ENCODE data around the gene ZNF205. TPM values are rescaled to one million over a fixed set of nuclear protein-coding genes. Genes with fewer than 3 reads are reported as not detected.
A peak's percentile ranks its signal among the peaks of the same experiment; 100 is the strongest.

The ZNF205 gene
- total and polyA plus RNA-seq, 2 of the 13 experiments (the other 11 are each of a cell fraction or from before 2014, with no cell fraction given), result 5.8 to 10.2 TPM

GRCh38 chr16:3152277-3152990, 40.0 kb downstream of the ZNF205 start (continued):
- TF ChIP-seq MED13 (CRISPR knock-in tag; IDR thresholded peaks at IDR 0.05) (no peak), ZNF253 (CRISPR knock-in tag; IDR thresholded peaks at IDR 0.05; ENCODE audit: borderline replicate concordance) (no peak), HOXA7 (CRISPR knock-in tag; IDR thresholded peaks at IDR 0.05) (no peak), ZNF251 (CRISPR knock-in tag; IDR thresholded peaks at IDR 0.05) (no peak), HDAC6 (IDR thresholded peaks at IDR 0.05; ENCODE audit: low read depth, low read length) (no peak), GATAD1 (CRISPR knock-in tag; IDR thresholded peaks at IDR 0.05) (no peak; the same call in 1 of the 2 replicates), ZNF777 (CRISPR knock-in tag; IDR thresholded peaks at IDR 0.05) (peak; percentile 27; the same call in 1 of the 2 replicates), NFKBIZ (CRISPR knock-in tag; IDR thresholded peaks at IDR 0.05) (no peak), CBFB (CRISPR knock-in tag; IDR thresholded peaks at IDR 0.05) (peak; percentile 12; the same call in 1 of the 2 replicates), ZNF619 (CRISPR knock-in tag; IDR thresholded peaks at IDR 0.05) (peak; percentile 51; the same call in 1 of the 2 replicates), ZNF605 (CRISPR knock-in tag; IDR thresholded peaks at IDR 0.05) (peak; percentile 85), AGO2 (optimal IDR thresholded peaks at IDR 0.05; ENCODE audit: low read depth, low read length) (no peak), BRF2 (CRISPR knock-in tag; IDR thresholded peaks at IDR 0.05) (0 out of 2 replicates have a peak, but pooled peaks have one; percentile 8), ZNF337 (CRISPR knock-in tag; IDR thresholded peaks at IDR 0.05; ENCODE audit: borderline replicate concordance, low read depth) (no peak), JDP2 (CRISPR knock-in tag; IDR thresholded peaks at IDR 0.05; ENCODE audit: borderline replicate concordance) (no peak; the same call in 1 of the 2 replicates), ZNF205 (CRISPR knock-in tag; IDR thresholded peaks at IDR 0.05) (peak; percentile 72; the same call in 1 of the 2 replicates), MXD4 (CRISPR knock-in tag; IDR thresholded peaks at IDR 0.05) (0 out of 2 replicates have a peak, but pooled peaks have one; percentile 59), ZNF501 (CRISPR knock-in tag; IDR thresholded peaks at IDR 0.05) (peak; percentile 94), ZNF12 (CRISPR knock-in tag; IDR thresholded peaks at IDR 0.05) (no peak), HDAC2 (CRISPR knock-in tag; IDR thresholded peaks at IDR 0.05) (peak; percentile 61), SMYD3 (CRISPR knock-in tag; IDR thresholded peaks at IDR 0.05) (no peak), TCF12 (IDR thresholded peaks at IDR 0.05) (no peak), TCF12 (CRISPR knock-in tag; IDR thresholded peaks at IDR 0.05) (0 out of 2 replicates have a peak, but pooled peaks have one; percentile 50), FOXC1 (CRISPR knock-in tag; IDR thresholded peaks at IDR 0.05; ENCODE audit: borderline replicate concordance) (peak; percentile 81; the same call in 1 of the 2 replicates), ARNTL (CRISPR knock-in tag; IDR thresholded peaks at IDR 0.05) (peak; percentile 42; the same call in 1 of the 2 replicates), RFXANK (CRISPR knock-in tag; IDR thresholded peaks at IDR 0.05) (no peak), HBP1 (CRISPR knock-in tag; IDR thresholded peaks at IDR 0.05; ENCODE audit: low read depth) (peak; percentile 79), KMT2A (CRISPR knock-in tag; IDR thresholded peaks at IDR 0.05) (peak; percentile 61; the same call in 1 of the 2 replicates), PHF5A (CRISPR knock-in tag; IDR thresholded peaks at IDR 0.05; ENCODE audit: low read depth, unreplicated experiment) (peak; percentile 90), ZBTB21 (CRISPR knock-in tag; IDR thresholded peaks at IDR 0.05) (no peak), FOXA1 (IDR thresholded peaks at IDR 0.05) (no peak), FOXA1 (CRISPR knock-in tag; IDR thresholded peaks at IDR 0.05) (0 out of 2 replicates have a peak, but pooled peaks have one; percentile 25), NCOA2 (CRISPR knock-in tag; IDR thresholded peaks at IDR 0.05) (peak; percentile 33; the same call in 1 of the 2 replicates)

Data from HepG2 (cell line).